Activated CD4-positive, alpha-beta T cell treated with anti-CD3 and anti-CD28 coated beads, Interleukin-2, Interleukin-4, amounts not matched to agents 100 ng/mL and 50 ng/mL, durations not matched to agents 16 hours and 8 hours (primary cell): ENCODE measurements around the gene OR2M2.

Experiments
- DNase-seq: peaks from one replicate; pipeline ENCODE4 v3.0.0-alpha.2; 2020; ENCODE audit warnings: low spot score

Gene OR2M2

GRCh38 chr1:248174521-248174920 is at the start of gene OR2M2:
OR2M2 (plus strand) TSS chr1:248174821; CDS start chr1:248179986, 5,165 bp downstream.
- no peak for DNase-seq

- no peak for DNase-seq
Observed at GRCh38 chr1:248127653-248128052, 47.0 kb upstream of the OR2M2 start.

- no peak for DNase-seq
Observed at GRCh38 chr1:248136811-248137210, 37.8 kb upstream of the OR2M2 start.

GRCh38 chr1:248140846-248141245 is 33.8 kb upstream of the OR2M2 start:
- no peak for DNase-seq

- no peak for DNase-seq
Observed at GRCh38 chr1:248143311-248143710, 31.3 kb upstream of the OR2M2 start.

- DNase-seq: no peak
Observed at GRCh38 chr1:248144513-248145198, 30.0 kb upstream of the OR2M2 start, which contains the start of gene OR2M5. OR2M5 (plus strand) TSS chr1:248145148; CDS start chr1:248145148, 0 bp downstream.

- DNase-seq: no peak
Observed at GRCh38 chr1:248152056-248152827, 22.4 kb upstream of the OR2M2 start.

GRCh38 chr1:248155927-248156326 is 18.7 kb upstream of the OR2M2 start:
- no peak for DNase-seq

- DNase-seq: no peak
Observed at GRCh38 chr1:248158758-248159157, 15.9 kb upstream of the OR2M2 start.

GRCh38 chr1:248164031-248164430 is 10.6 kb upstream of the OR2M2 start:
- DNase-seq: no peak

GRCh38 chr1:248165186-248165585 is 9.4 kb upstream of the OR2M2 start:
- no peak for DNase-seq

- DNase-seq: no peak
Observed at GRCh38 chr1:248183996-248184395, 9.4 kb downstream of the OR2M2 start.

- DNase-seq: no peak
Observed at GRCh38 chr1:248187363-248187762, 12.7 kb downstream of the OR2M2 start.

GRCh38 chr1:248189026-248189425 is 14.4 kb downstream of the OR2M2 start:
- DNase-seq: no peak

- DNase-seq: no peak
Observed at GRCh38 chr1:248194117-248194516, 19.5 kb downstream of the OR2M2 start.

- DNase-seq: no peak
Observed at GRCh38 chr1:248196965-248197364, 22.3 kb downstream of the OR2M2 start, which contains the start of gene OR2M3. OR2M3 (plus strand) TSS chr1:248197265; CDS start chr1:248203068, 5,803 bp downstream.

- no peak for DNase-seq
Observed at GRCh38 chr1:248215880-248216279, 41.3 kb downstream of the OR2M2 start.

- DNase-seq: no peak
Observed at GRCh38 chr1:248225537-248225936, 50.9 kb downstream of the OR2M2 start.

GRCh38 chr1:248229360-248229908 is 54.8 kb downstream of the OR2M2 start:
- no peak for DNase-seq
